ENCODE results near the gene SLC35E1.
"Not testable (repeated sequence)": the region's sequence is repeated elsewhere in the genome, so short reads cannot be mapped to it uniquely, and the experiment has no call there.

SLC35E1 gene

DNA sequence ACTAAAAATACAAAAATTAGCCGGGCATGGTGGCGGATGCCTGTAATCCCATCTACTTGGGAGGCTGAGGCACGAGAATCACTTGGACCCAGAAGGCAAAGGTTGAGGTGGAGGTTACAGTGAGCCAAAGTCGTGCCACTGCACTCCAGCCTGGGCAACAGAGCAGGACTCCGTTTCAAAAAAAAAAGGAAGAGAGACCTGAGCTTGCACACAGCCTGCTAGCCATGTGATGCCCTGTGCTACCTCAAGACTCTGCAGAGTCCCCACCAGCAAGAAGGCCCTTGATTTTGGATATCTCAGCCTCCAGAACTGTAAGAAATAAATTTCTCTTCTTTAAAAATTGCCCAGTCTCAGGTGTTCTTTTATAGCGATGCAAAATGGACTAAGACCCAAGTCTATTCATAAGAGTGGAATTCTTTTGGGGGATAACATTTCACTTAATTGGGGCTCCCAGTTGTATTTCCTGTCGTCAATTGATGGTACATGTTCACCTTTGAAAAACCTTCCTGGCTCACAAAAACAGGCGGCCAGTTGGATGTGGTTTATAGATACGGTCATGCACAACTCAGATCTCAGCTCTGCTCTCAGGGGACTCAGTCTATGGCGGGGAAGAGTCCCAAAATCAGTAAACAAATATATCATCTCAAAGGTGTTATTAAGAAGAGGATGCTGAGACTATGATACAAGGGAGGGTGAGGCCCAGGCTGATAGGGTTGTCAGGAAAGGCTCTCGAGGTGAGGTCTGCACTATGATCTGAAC lies 27.6 kb downstream of the SLC35E1 start:
- DNase-seq (ENCODE audit: low read depth): no peak

DNA sequence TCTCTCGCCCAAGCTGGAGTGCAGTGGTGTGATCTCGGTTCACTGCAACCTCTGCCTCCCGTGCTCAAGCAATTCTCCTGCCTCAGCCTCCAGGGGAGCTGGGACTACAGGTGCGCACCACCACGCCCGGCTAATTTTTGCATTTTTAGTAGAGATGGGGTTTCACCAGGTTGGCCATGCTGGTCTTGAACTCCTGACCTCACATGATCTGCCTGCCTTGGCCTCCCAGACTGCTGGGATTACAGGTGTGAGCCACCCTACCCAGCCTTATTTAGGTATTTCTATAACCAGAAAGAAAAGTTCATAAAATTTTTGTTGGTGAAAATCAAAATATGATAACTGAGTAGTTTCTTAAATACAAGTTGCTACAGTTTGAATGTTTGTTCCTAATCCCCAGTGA lies 28.5 kb downstream of the SLC35E1 start:
- DNase-seq (ENCODE audit: low read depth): not testable (repeated sequence)

DNA sequence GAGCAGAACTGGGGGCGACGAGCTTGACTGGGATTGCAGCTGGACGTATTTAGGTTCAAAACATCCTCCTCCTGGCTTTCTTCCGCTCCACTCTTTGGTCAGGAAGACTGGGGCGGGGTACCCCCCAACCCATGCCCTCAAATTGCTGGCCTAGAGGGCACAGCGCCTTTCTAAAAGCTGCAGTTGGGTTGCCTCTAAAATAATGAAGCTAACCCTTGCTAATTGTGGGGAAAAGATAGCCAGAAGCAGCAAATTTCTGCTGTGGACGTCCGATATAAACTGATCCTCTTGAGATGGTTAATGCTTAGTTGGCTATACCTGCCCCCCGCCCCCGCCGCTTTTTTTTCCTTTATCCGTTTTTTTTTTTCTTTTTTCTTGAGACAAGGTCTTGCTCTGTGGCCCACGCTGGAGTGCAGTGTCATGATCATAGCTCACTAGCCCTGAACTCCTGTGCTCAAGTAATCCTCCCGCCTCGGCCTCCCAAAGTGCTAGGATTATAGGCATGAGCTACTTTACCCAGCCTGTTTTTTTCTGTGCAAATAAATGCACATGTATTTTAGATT lies 29.2 kb downstream of the SLC35E1 start:
- DNase-seq (ENCODE audit: low read depth): peak; percentile 34

DNA sequence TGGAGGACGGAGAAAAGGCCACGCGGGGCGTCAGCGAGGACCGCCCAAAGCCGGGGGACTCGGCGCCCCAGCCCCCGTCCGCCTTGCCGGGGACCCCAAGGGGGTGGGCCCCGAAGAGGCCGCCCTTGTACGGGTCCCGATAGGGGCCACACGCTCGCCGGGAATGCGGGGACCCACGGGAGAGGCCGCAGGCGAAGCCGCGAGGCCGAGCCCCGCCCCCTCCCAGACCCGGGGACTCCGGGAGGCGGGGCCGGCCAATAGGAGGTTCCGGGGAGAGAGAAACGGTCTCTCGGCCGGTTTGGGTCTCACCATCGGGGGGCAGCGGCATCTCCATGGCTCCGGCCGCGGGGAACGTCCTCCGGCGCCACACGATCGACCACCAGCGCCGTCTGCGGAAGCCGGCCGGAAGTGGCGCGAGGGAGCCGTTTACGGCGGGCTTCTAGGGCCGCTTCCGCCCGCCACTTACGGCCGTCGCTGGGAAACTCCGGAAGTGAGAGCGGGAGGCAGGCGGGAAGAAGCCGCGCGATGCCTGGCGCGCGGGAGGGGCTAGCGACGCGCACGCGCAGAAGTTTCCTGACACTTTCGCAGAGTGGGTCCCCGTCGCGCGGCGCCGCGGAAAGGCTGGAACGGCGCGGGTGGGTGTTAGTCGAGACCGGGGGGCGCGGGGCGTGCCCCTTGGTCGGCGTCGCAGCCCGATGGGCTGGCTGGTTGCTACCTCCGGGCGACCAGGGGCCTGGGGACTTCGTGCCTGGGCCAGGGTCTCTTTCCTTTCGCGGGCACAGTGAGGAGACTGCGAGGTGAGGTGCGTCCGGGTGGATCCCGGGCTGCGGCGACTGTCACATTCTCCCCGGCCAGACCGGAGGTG lies 29.9 kb downstream of the SLC35E1 start, which contains the start of gene CHERP:
TSS of gene CHERP (minus strand) at position 393 of the 865 bp plus-strand sequence. CDS start at position 334, 59 bp downstream.
- peak; percentile 96 for DNase-seq (ENCODE audit: low read depth)

DNA sequence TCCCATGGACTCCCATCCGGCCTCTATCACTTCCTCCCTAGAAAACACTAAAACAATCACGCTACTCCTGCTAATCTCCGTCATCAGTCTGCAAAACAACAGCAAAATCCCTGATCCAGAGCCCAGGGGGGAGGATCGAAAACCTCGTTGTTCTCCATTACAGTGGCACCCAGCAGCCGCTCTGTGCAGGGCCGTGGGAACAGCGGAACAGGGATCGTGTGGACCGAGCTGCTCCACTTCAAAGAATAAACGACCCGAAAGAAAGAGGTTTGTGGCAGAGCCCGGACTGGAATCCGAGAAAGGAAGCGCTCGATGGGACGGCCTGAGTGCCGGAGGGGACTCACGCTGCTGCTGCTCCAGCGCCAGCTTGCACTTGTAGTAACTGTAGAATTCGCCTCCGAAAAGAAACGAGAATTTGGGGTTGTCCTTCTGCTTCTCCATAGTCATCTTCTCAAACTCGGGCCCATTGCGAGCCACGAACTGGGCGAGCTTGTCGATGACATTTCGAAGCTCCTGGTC lies 30.6 kb downstream of the SLC35E1 start:
- peak; percentile 42 for DNase-seq (ENCODE audit: low read depth)

DNA sequence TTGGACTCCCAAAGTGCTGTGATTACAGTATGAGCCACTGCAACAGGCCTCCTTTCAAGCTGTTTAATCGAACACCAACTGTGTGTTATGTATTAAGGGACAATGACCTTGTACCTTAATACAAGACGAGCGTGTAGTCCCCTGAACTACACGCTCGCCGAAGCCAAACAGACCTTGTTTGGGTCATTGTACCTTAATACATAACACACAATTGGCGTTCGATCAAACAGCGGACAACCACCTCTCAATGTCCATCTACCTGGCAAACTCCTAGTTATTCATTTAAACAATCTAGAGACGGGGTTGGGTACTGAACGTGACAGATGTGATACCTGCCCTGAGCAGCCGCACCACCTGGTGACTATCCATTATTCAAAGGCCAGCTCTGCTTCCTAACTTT lies 31.3 kb downstream of the SLC35E1 start:
- DNase-seq (ENCODE audit: low read depth): no peak

DNA sequence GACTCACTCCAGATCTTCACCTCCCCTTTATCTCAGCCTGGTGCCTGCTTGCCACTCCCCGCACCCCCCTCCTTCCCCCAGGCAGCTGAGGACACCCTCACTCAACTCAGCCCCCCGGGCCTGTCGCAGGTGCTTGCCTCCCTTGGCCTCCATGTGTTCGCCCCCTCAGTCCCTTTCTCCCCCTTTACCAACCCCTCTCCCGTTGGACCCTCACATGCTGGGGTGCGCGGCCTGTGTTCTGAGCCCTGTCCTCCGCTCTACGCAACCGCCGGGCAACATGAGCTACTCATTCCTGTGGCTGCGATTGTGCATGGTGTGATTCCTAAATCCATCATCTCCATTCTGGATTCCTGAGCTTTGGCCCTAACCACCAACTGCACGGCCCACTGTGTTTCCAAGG lies 35.1 kb downstream of the SLC35E1 start:
- DNase-seq (ENCODE audit: low read depth): no peak

DNA sequence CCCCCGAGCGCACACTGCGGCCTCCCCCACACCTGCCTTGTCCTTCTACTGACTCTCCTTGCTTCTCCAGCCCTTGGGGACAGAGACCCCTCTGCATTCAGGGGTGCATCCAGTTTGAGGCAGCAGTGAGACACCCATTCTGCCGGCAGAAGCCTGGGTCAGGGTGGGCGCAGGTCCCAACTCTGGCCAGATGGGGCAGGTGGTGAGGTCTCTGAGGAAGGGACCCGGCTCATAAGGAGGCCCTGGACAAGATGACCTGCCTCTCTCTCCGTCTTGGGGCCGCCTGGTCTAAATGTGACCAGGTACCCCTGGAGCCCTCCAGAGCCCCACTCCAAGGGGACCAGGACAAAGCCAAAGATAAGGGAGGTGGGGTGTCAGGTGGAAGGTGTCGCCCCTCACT lies 36.1 kb downstream of the SLC35E1 start:
- no peak for DNase-seq (ENCODE audit: low read depth)

DNA sequence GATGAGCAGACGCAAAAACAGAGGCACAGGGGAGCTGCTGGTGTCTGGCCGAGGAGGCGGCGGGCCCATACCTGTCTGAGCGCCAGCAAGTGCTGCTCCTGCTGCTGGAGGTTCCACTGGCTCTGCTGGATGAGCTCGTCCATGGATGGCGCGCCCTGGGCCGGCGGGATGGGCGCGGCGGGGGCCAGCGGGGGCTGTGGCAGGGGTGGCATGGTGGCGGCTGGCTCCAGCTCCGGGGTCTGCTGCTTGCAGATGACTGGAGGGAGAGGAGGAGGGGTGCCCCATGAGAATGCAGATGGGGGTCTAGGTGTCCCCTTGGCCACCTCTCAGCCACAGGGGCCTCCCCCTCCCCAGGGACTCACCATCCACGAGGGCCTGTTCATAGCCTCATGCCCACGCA lies 36.8 kb downstream of the SLC35E1 start:
- DNase-seq (ENCODE audit: low read depth): no peak

DNA sequence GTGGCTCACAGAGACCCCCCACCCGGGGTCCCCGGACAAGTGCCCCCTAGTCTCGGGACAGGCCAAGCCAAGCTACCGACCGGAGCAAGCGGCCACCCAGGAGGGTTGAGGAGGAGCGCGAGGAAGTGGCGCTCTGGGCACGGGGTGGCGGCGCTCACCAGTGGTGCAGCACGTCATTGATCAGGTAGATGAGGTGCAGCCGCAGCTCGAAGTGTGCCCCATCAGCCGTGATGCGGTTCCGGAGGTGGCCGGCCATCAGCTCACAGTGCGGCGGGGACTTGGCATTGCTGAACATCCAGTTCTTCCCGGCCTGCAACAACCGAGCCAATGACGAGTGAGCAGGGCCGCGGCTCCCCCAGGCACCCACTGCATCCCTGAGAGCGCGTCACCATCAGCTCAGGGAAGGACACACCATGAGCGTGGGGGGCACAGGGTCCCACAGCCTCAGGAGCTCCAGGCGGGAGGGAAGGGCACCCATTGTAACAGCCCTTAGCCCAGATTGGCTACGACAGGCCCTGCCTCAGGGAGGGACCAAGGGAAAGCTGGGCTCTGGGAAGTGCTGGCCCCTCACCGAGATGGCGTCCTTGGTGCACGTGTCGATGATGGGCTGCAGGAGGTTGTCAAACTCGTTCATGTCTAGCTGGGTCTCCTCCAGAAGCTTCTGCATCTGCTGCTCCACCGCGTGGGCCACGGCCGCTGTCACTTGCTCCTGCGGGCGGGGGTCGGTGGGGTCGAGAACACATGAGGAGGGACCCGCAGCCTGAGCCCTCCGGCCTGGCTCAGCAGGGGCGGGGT lies 39.6 kb downstream of the SLC35E1 start:
- no peak for DNase-seq (ENCODE audit: low read depth)

DNA sequence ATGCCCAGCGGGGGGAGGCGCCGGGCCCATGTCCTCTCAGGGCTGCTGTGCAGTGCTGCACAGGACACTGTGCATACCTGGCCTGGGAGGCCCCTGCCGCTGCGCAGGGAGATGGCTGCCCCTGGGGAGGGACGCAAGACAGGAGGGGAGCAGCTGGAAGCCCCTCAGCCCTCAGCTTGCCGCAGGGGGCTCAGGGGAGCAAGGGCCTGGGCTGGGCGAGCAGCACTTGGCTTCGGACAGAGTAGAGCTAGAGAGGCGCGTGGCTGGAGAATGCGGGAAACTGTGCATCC lies 40.9 kb downstream of the SLC35E1 start:
- no peak for DNase-seq (ENCODE audit: low read depth)

DNA sequence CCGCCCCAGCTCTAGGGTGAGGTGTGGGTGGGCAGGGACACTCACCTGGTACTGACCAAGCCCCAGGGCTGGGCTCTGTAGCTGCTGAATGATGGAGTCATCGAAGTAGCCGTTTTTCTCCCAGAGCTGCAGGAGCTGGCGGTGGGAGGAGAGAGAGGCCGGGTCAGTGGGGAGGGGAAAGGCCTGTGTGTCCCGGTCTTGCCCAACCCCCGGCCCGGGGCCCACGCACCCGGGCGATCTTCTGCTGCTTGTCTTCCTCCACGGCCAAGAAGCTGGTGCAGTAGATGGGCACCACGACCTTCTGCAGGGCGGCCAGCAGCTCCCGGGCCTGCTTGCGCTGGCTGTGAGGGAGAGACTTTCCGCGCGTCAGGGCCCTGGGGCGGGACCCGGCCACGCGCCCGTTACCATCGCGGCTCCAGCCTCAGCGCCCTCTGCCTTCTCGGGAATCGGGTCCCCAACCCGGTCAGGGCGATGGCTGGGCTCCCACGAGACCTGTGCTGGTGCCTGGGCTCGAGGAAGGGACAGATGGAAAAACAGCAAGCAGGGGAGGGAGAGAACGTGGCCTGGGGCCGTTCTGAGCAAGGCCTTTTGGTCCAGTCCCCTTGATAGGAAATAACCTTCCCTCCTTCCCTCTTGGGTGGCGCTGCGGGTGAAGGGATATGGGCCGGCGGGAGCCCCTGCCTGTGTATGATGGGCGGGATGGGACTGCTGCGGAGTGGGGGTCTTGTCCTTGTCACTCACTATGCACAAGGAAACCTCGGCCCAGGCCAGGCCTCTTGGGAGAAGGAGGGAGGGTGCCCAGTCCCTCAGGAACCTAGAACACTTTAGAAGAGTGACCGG lies 41.5 kb downstream of the SLC35E1 start:
- no peak for DNase-seq (ENCODE audit: low read depth)

DNA sequence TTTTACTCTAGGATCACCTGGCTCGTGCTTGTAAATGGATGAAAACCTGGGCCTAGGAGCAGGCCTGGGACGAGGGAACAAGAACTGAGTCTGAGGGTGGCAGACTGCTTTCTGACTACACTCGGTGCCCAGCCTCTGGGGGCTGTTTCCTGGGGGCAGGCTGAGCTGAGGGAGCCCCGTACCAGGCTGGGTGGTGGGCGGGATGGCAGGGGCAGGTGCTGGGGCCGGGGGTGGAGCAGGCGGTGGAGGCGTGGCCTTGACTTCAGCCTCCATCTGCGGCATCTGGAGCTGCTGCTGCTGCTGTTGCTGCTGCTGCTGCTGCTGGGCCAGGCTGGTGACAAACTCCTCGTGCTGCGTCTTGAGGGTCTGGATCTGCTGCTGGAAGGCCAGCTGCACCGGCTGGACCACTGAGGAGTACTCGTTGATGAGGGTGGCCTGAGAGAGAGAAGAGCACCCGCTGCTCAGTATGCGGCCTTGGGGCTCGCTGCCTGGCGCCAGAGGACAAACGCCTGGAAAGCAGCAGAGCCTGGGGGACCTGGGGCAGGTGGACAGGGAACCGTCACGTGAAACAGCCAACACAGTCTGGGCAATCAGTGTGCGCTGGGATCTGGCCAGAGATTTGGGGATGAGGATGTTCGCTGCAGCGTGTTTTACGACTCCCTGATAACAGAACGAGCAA lies 42.6 kb downstream of the SLC35E1 start:
- no peak for DNase-seq (ENCODE audit: low read depth)

DNA sequence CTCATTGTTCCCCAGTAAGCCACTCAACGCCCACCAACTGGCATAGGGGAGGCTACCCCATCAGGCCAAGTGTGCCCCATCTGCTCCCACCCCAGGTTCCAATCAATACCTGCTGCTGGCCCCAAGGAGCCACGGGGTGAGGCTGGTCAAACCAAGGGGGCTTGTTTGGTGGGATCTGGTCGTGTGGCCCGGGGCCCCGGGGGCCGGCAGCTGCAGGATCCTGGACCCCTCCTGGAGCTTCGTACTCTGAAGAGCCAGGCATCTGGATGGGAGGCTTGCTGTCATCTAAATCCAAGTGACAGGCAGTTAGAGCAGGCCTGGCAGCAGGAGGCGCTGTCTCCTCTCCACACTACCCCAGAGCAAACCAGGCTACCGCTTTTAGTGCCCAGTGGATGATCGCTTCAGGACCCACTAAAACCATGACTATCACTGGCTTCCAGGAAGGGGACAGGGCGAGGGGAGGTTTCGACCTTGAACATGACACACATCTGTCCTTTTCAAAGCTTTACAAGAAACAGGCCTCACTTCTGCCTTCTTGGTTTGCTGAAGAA lies 44.2 kb downstream of the SLC35E1 start:
- peak; percentile 35 for DNase-seq (ENCODE audit: low read depth)

DNA sequence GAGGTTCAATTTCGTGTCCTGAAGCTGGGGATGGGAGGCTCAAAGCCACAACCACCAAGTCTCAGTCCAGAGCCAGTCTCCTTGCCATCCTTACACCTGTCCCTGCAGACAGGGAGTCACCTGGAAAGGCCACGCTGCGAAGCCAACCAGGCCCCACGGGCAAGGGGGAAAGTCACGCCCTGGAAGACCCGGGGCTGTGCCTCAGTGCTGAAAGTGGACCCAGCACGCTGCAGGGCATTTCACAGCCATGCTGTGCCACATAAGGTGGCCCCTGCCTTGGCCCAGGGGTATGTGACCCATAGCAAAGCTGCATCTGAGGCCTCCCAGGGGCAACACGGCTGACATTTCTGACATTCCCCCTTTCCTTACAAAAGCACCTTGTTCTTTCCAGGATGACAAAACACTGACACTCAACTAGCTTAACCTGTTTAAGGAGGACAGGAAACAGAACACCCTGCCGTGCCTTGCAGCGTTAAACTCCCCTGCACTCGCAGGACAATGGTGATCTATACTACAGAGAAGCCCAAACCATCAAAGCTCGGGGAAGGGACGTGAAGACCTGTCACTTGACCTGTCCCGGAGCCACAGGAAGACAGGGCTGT lies 44.8 kb downstream of the SLC35E1 start:
- DNase-seq (ENCODE audit: low read depth): no peak

DNA sequence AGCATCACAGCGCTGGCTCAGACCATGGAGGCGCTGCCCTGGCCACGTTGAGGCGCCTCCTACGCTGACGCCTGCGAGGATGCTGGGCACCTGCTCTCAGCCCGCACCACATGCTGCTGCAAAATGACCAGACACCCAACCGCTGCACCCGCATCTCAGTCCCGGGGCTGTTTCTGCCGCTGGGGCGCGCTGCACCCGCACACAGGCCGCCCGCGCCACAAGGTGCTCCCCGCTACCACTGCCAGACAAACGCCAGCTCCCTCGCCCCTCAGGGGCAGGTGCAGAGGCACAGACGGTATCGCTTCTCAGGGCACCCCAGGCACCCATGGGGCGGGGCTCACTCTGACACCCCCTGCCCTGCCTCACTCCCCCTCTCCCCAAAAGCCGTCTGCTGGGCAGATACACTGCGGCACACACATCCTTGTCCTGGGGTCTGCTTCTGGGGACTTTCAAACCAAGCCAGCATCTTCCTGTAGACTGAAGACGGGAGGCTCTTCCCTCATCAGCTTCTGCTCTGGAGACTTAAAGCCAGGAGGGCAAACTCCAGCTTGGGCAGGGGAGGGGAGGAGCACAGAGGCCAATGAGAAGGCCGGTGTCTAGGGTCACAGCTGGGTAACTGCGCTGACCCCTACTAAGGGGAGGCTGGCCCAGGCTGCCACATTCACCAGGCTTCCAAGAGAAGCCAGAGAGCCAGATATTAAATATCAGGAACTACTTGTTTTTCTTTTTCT lies 46.3 kb downstream of the SLC35E1 start:
- DNase-seq (ENCODE audit: low read depth): no peak

DNA sequence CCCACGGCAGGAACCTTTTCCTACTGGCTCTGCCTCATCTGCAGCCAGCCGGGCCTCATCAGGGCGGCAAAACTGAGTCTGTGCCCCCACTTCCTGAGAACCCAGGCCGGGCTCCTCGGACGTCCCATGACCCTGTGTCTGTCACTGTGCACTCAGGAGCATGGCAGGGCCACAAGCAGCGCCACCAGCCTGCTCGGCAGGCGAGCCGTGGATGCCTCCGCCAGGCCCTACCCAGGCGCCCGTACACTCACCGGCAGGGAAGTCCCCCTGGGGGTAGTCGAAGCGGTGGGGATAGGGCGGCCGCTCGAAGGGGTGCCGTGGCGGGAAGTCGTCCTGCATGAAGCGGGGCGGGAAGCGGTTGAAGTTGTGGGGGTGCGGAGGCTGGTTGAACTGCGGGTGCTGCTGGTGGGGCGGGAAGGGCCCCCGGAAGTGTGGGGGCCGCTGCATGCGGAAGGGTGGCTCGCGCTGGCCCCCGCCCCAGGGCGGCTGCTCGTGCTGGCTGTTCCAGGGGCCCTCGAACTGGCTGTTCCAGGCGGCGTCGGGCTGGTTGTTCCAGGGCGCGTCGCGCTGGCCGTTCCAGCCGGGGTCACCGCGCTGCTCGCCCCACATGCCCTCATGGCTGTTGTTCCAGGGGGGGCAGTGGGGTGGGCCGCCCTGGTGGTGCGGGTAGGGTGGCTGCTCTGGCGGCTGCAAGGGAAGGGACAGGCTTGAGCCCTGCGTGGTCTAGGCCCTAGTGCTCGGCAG lies 47.1 kb downstream of the SLC35E1 start:
- DNase-seq (ENCODE audit: low read depth): no peak

All from ELR (cell line).